IPS-15b (cell line): ENCODE data around the gene DTNA.

ENCODE experiments used
- H3K27me3 ChIP-seq: one replicate; pipeline ENCODE4 v1.6.1; 2013; ENCODE audit warnings: low read length; ENCODE audit not compliant: control insufficient read depth, insufficient read depth
- H3K36me3 ChIP-seq: one replicate; pipeline ENCODE4 v1.6.1; 2013; ENCODE audit warnings: low read length; ENCODE audit not compliant: control insufficient read depth, insufficient read depth
- H3K4me1 ChIP-seq: one replicate; pipeline ENCODE4 v1.6.1; 2013; ENCODE audit warnings: mild to moderate bottlenecking, low read length; ENCODE audit not compliant: control insufficient read depth, insufficient read depth
- H3K4me3 ChIP-seq: one replicate; pipeline ENCODE4 v1.5.1; 2013; ENCODE audit warnings: low read depth, low read length
- H3K9ac ChIP-seq: one replicate; pipeline ENCODE4 v1.6.1; 2013; ENCODE audit warnings: low read depth, mild to moderate bottlenecking, low read length
- H3K9me3 ChIP-seq: one replicate; pipeline ENCODE4 v1.6.1; 2013; ENCODE audit warnings: mild to moderate bottlenecking, low read length; ENCODE audit not compliant: control insufficient read depth, insufficient read depth

DTNA gene

GRCh38 chr18:34799291-34799690 is 89.2 kb downstream of the DTNA start:
- Histone ChIP-seq H3K4me1 (peaks cover 13% of the 10 kb centered on the region), H3K36me3 (no peaks in the 10 kb centered on the region)

GRCh38 chr18:34800381-34800780 is 90.3 kb downstream of the DTNA start:
- no peak overlapping the region for H3K4me3 ChIP-seq
- no peaks in the 10 kb centered on the region for H3K36me3 ChIP-seq
- H3K27me3 ChIP-seq = no peaks in the 10 kb centered on the region
- H3K9ac ChIP-seq = no peak overlapping the region
- peaks cover 13% of the 10 kb centered on the region for H3K4me1 ChIP-seq
- H3K9me3 ChIP-seq = no peaks in the 10 kb centered on the region

More at GRCh38 chr18:34799291-34799690, 89.2 kb downstream of the DTNA start:
- Histone ChIP-seq H3K9ac (no peak overlapping the region), H3K4me3 (no peak overlapping the region), H3K27me3 (no peaks in the 10 kb centered on the region), H3K9me3 (no peaks in the 10 kb centered on the region)

- H3K4me1 ChIP-seq = peaks cover 16% of the 10 kb centered on the region
- no peaks in the 10 kb centered on the region for H3K9me3 ChIP-seq
- H3K36me3 ChIP-seq = no peaks in the 10 kb centered on the region
- H3K9ac ChIP-seq = no peak overlapping the region
- H3K4me3 ChIP-seq = no peak overlapping the region
- no peaks in the 10 kb centered on the region for H3K27me3 ChIP-seq
Measured at GRCh38 chr18:34801774-34802173, 91.7 kb downstream of the DTNA start.

GRCh38 chr18:34802959-34803358 is 92.9 kb downstream of the DTNA start:
- no peaks in the 10 kb centered on the region for H3K36me3 ChIP-seq
- H3K9ac ChIP-seq = no peak overlapping the region
- H3K4me1 ChIP-seq = peaks cover 17% of the 10 kb centered on the region
- H3K4me3 ChIP-seq = no peak overlapping the region
- H3K9me3 ChIP-seq = no peaks in the 10 kb centered on the region
- H3K27me3 ChIP-seq = no peaks in the 10 kb centered on the region

GRCh38 chr18:34803877-34804400 is 93.8 kb downstream of the DTNA start:
- no peaks in the 10 kb centered on the region for H3K9me3 ChIP-seq

GRCh38 chr18:34805103-34805877 is 95.2 kb downstream of the DTNA start:
- peaks cover 17% of the 10 kb centered on the region for H3K4me1 ChIP-seq
- no peak overlapping the region for H3K4me3 ChIP-seq
- H3K36me3 ChIP-seq = no peaks in the 10 kb centered on the region
- H3K9ac ChIP-seq = no peak overlapping the region
- H3K9me3 ChIP-seq = no peaks in the 10 kb centered on the region
- H3K27me3 ChIP-seq = no peaks in the 10 kb centered on the region

More at GRCh38 chr18:34803877-34804400, 93.8 kb downstream of the DTNA start:
- Histone ChIP-seq H3K27me3 (no peaks in the 10 kb centered on the region), H3K36me3 (no peaks in the 10 kb centered on the region), H3K4me1 (peaks cover 17% of the 10 kb centered on the region), H3K4me3 (no peak overlapping the region), H3K9ac (no peak overlapping the region)

GRCh38 chr18:34805878-34806351 is 95.8 kb downstream of the DTNA start:
- no peaks in the 10 kb centered on the region for H3K9me3 ChIP-seq
- H3K9ac ChIP-seq = no peak overlapping the region
- H3K4me3 ChIP-seq = no peak overlapping the region
- no peaks in the 10 kb centered on the region for H3K36me3 ChIP-seq
- peaks cover 17% of the 10 kb centered on the region for H3K4me1 ChIP-seq
- no peaks in the 10 kb centered on the region for H3K27me3 ChIP-seq

- H3K9ac ChIP-seq = no peak overlapping the region
- peaks cover 17% of the 10 kb centered on the region for H3K4me1 ChIP-seq
- no peak overlapping the region for H3K4me3 ChIP-seq
- no peaks in the 10 kb centered on the region for H3K36me3 ChIP-seq
- no peaks in the 10 kb centered on the region for H3K9me3 ChIP-seq
- H3K27me3 ChIP-seq = no peaks in the 10 kb centered on the region
Measured at GRCh38 chr18:34806527-34806926, 96.4 kb downstream of the DTNA start.

- Histone ChIP-seq H3K9me3 (no peaks in the 10 kb centered on the region), H3K9ac (no peak overlapping the region), H3K4me3 (no peak overlapping the region), H3K27me3 (no peaks in the 10 kb centered on the region), H3K4me1 (peaks cover 14% of the 10 kb centered on the region), H3K36me3 (no peaks in the 10 kb centered on the region)
Measured at GRCh38 chr18:34807106-34807796, 97.2 kb downstream of the DTNA start.

GRCh38 chr18:34808389-34808788 is 98.3 kb downstream of the DTNA start:
- H3K9me3 ChIP-seq = no peaks in the 10 kb centered on the region
- H3K9ac ChIP-seq = no peak overlapping the region
- H3K27me3 ChIP-seq = no peaks in the 10 kb centered on the region
- no peak overlapping the region for H3K4me3 ChIP-seq
- H3K4me1 ChIP-seq = peaks cover 6% of the 10 kb centered on the region
- peaks cover 2% of the 10 kb centered on the region for H3K36me3 ChIP-seq

- H3K27me3 ChIP-seq = no peaks in the 10 kb centered on the region
- H3K4me1 ChIP-seq = peaks cover 4% of the 10 kb centered on the region
- H3K36me3 ChIP-seq = peaks cover 2% of the 10 kb centered on the region
- H3K9me3 ChIP-seq = no peaks in the 10 kb centered on the region
- no peak overlapping the region for H3K9ac ChIP-seq
- no peak overlapping the region for H3K4me3 ChIP-seq
Measured at GRCh38 chr18:34809451-34810072, 99.5 kb downstream of the DTNA start.
